NCI-H2081 (cell line): Measurements from ENCODE around the gene RB1.
"Not testable (repeated sequence)": the region's sequence is repeated elsewhere in the genome, so short reads cannot be mapped to it uniquely, and the experiment has no call there.

ENCODE experiments used
- DNase-seq, 2 experiments: peaks; one replicate each; lab custom pipeline; 2025; lab: John Stamatoyannopoulos, UW

Gene RB1

DNA sequence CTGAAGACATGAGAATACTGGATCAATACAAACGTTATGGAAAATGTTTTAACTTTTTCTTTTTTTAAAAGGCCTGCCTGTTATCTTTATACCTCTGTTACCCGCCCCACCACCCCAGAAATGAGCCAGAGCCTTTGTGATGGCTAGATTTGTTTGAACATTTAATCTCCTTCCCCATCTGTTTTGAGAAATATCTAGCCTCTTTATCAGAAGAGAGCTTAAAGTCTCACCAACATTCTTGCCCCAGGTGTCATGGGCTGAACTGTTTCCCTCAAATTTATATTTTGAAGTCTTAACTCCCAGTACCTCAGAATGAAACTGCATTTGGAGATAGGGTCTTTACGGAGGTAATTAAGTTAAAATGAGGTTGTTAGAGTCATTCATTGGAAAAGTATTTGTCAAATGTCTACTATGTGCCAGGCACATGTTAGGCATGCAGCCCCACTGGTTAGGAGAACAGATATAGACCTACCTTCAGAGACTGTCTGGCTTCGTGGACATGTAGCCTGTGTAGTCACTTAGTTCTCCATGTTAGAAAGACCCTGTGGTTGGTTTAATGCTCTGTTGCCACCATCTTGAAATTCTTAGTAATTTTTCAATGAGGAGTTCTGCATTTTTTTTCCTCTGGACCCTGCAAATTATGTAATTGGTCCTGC is 6.3 kb upstream of the RB1 start:
- DNase-seq, result no peak

DNA sequence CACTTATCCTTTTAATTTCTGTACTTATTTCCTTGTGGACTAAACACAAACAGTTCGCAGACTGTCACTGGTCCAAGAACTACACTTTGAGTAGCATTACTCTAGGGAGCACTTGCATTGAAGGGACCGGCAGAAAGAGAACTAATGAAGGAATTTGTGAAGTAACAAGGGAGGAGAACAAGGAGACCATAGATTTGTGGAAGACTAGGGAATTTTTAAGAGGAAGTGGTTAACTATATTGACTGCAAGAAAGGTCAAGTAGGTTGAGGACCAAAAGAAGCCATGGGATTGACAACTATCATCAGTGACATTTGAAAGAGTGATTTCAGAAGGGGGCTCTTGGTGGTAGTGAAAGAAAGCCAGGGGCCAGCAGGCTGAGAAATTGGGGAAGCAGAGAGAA is 4.0 kb upstream of the RB1 start:
- DNase-seq, result no peak

DNA sequence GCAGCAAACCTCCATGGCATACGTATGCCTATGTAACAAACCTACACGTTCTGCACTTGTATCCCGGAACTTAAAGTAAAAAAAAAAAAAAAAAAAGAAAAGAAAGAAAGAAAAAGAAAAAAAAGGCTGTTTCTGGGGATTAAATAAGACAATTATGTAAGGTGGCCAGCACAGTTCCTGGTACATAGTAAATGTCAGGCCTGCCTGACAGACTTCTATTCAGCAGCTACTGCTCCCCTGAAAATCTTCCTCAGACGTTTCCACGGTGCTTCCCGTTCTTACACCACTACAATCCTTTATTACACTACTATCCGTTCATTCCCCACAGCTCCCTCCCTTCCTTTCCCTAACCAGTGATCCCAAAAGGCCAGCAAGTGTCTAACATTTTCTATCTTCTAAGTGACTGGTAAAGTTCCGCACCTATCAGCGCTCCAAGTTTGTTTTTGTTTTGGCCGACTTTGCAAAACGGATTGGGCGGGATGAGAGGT is 636 bp upstream of the RB1 start:
- peak in 1 of 2 experiments; percentile 45 for DNase-seq

DNA sequence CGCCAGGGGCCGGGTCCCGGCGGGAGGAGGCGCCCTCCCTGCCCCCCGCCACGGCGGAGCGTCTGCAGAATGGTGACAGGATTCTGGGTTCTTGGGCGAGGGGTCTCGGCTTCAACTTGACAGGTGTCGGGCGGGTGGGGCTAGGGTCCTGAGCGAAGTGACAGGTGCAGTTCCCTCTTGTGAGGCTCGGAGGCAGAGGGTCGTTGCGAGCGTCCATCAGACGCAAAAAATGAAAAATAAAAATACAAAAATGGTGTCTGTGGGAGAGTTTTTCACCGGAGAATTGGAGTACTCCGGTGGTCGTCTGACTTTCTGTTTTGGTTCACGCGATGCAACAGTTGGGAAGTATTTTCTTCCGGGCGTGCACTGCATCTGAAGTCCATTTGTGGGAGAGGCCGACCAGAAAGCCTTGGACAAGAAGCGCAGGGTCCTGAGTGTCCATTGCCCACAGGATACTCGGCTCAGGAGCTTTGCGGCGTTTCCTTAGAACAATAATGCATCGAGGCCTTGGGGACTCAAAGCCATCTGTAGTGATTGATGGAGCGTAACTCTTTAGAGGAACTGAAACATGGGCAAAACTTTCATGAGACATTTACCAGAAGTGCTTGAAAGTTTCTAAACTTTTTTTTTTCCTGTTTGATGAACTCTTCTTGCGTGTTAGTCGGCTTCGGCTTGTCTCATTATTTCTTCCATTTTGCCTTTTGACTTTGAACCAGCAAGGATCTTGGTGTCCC is 759 bp downstream of the RB1 start:
- peak in 1 of 2 experiments; percentile 7 for DNase-seq

DNA sequence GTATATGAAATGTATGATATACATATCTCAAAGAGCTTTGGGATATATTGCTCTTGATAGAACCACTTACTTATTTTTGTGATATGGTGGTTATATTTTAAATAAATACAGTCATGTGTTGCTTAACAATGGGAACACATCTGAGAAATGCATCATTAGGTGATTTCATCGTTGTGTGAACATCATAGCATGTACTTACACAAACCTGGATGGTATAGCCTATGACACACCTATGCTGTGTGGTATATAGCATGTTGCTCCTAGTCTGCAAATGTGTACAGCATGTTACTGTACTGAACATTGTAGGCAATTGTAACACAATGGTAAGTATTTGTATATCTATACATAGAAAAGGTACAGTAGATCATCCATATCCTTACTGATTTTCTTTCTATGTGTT is 7.7 kb downstream of the RB1 start:
- DNase-seq, result no peak

DNA sequence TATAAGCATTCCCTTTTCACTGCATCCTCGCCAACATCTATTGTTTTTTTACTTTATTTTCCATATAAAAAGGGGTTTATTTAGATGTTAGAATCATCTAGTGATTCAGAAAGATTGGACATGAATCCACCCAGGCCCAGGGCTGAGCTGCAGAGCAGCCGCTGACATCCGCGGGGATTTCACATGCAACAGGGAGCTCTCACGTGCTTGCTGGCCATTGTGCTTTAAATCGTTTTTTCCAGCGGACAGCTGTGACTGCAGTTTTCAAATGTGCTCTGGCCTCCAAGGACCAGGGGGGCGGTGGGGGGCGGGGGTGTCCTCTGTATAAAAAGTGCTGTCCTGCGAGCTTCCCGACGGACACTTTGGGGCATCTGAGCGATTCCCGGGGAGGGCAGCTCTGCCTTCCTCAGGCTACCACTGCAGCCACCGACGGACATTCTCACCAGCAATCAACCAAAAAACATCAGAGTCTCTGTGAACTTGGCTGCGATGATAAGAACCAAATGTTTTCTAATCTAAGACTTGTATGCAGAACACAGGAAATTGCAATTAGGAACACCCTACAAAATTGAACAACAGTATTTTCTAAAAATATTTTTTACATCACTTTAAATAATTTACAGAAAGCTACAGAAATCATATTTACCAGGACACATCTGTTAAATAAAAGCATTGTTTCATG is 12.6 kb downstream of the RB1 start:
- no peak for DNase-seq

DNA sequence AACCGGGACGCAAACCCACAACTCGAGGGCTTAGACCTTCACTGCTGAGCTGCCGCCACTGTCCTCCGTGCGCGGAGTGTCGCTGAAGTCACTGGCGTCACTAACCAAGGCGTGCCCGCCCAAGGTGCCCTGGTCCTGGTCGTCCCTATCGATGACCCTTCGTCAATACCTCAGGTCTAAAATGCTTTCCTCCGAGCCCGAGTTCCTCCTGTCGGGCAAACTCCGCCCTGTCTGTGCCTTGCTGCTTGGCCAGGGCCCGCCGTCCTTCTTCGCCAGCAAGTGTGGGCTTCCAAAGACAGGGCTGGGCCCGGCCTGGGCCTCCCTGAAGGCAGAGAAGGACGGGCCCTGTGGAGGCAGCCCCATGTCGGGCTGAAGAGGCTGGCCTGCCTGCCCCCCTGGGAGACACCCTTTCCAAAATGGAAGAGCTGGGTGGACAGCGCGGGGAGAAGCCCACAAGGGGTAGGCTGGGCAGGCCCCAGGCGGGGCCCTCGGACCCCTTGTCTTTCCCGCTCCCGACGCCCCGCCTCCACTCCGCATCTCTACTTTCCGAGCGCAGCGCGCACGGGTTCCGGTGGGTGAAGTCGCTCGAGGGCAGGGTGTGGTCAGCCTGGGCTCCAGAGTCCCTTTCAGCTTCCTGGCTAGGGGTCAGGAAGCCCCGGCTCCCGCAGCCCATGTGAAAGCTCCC is 13.4 kb downstream of the RB1 start:
- no peak for DNase-seq

DNA sequence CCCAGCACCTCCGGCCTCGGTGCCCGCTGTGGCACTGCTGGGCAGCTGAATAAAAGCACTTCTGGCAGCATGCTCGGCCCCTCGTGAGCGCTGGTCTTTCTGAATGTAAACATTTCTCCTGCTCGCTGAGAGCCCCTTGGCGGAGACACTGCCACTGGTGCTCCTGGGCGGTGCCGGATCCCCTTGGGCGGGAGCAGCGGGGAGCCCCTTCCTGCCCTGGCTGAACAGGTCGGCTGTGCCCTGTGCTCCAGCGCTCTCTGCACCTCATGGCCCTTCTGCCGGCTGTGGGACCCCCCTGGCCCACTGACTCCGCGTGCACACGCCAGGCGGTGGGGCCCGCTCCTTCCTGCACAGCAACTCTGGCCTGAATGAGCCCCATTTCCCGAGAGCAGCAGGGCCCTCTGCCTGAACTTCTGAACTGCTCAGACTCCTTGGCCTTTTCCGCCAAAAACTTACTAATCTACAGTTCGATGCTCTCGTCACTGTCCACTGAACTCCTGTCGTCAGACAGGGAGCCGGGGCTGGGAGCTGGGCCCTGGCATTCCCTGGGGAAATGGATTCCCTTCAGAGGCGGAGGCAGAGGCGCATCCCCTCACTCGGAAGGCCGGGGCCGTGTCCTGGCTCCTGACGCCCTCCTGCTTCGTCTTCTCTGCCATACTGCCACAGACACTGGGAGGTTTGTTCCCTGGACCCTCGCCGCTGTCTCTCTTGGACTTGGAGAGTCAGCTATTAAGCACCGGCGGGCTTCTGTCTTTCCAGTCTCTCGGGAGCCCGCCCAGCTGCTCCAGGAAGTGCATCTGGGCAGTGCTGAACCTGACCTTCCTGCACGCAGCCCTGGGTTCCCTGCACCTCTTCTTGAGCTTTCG is 14.2 kb downstream of the RB1 start:
- no peak for DNase-seq

DNA sequence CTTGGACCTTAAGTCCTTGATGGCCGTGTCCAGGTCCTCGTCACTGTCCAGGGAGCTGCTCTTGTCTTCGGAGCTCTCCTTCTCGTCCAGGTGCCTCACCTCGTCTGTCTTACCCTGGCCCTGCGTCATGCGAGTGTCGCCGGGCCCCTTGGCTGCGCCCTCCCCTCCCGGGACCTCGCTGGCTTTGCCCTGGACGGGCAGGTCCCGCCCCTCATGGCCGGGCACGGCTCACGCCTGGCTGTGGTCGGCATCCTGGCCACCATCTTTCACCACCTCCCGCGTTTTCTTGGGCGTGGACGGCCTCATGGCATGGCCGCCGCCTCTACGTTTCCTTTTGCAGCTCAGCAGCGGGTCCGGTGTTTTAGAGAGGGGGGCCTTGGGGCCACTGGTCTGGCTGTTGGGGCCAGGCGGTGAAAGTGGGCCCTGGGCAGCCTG is 14.8 kb downstream of the RB1 start:
- DNase-seq, result no peak

DNA sequence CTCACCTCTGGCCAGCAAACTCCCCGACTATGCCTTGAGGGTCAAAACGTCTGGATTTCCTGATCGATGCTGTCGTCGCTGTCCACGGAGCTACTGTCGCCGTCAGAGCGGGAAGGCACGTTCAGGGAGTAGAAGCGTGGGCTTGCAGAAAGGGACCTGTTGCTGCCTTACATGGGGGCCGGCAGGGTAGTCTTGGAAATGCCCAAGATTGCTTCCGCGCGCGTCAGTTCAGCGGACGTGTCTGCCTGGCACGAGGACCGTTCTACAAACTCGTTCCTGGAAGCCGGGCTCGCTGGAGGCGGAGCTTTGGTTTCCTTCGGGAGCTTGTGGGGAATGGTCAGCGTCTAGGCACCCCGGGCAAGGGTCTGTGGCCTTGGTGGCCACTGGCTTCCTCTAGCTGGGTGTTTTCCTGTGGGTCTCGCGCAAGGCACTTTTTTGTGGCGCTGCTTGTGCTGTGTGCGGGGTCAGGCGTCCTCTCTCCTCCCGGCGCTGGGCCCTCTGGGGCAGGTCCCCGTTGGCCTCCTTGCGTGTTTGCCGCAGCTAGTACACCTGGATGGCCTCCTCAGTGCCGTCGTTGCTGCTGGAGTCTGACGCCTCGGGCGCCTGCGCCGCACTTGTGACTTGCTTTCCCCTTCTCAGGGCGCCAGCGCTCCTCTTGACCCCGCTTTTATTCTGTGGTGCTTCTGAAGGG is 15.4 kb downstream of the RB1 start:
- no peak for DNase-seq

DNA sequence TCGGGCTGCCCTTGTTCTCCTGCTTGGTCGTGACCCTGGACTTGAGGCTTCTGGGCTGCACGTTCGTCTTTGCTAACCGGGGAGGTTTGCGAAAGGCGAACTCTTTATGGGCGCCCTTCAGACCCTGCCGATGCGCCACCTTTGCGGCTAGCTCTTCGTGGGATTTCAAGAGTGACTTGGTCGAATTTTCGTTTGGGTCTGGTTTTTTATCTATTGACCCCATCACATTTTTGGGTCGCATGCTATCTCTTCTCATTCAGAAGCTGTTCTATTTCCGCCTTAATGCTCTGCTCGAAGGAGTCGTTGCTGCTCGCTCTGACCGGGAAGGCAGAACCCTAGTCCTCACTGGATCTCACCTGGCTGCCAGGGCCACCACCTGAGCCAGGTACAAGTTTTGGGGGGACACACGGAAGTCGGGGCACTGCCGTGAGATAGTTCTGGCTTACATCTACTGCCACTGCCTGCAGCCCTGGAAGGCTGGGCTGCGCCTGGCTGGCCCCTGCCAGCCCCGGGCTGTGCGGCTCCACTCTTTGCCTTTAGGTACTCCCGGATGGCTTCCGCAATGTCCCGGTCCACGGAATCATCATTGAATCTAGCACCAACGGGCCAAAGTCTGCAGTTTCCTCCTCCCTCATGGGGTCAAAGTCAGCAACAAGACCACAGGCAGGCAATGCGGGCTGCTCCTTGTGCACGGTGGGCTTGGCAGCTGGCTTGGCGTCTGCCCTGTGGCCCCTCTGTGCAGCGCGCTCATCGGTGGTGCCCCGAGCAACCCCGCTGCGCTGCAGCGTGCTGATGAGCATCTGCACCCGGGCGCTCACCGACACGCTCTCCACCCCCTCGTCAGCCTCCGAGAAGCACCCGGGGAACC is 16.2 kb downstream of the RB1 start:
- DNase-seq, result no peak

DNA sequence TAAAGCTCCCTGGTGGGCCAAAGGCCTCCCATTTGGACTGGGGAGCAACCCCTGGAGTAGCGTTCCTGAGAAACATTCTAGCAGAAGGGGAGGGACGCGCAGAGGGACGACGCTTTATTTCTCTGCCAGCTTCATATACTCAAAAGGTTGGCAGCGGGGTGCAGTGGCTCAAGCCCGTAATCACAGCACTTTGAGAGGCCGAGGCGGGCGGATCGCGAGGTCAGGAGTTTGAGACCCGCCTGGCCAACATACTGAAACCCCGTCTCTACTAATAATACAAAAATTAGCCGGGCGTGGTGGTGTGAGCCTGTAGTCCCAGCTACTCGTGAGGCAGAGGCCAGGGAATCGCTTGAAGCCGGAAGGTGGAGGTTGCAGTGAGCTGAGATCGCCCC is 16.8 kb downstream of the RB1 start:
- no peak for DNase-seq

DNA sequence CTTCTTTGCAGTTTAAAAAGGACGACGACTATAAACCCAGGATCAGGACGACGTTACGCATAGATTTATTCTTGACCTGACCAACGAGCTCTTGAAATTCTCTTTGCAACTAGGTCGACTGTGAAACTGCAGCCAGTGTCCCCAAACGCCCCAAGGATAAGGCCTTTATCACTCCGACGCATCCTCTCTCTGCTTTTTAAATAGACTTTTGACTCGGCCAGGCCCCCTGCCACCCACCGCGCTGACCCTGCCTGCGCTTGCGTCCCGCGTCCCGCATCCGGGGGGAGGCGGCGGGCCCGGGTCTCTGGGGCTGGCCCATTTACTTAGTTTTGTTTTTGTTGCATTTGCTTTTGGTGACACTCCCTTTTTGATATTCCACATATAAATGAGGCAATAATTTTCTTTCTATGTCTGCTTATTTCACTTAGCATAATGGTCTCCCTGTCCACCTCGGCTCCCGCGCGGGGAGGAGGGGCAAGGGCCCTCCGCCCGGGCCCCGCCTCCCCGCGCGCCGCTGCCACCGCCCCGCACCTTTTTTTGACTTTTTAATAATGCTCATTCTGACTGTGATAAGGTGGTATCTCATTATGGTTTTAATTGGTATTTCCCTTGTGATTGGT is 17.4 kb downstream of the RB1 start:
- no peak for DNase-seq

DNA sequence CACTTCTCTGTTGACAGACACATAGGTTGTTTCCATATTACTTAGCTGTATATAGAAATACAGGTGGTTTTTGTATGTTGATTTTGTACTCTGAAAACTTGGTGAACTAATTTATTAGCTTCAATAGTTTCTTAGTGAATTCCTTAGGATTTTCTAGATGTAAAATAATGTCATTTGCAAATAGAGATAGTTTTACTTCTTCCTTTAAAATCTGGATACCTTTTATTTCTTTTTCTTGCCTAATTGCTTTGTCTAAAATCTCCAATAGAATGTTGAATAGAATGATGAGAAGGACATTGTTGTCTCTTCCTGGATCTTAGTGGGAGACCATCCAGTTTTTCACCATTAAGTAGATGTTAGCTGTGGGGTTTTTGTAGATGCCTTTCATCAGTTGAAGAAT is 18.7 kb downstream of the RB1 start:
- DNase-seq, result no peak

DNA sequence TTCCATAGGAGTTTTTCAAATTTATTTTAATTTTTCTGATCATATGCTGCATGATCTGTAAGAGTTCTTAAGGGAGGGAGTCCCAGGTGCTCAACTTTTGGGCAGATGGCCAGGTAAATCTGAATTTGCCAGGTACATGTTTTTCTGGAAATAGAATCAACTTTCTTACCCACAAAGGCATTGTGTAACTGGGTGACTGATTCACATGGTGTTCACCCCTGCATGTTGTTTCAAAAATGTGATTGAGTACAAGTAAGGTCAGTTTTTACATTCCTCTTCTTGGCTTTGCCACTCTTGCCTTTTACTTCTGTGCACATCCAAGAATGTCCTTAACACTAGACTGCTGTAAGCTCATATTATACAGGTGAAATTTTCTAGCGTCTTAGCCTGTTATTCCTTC is 30.4 kb downstream of the RB1 start:
- no peak for DNase-seq

DNA sequence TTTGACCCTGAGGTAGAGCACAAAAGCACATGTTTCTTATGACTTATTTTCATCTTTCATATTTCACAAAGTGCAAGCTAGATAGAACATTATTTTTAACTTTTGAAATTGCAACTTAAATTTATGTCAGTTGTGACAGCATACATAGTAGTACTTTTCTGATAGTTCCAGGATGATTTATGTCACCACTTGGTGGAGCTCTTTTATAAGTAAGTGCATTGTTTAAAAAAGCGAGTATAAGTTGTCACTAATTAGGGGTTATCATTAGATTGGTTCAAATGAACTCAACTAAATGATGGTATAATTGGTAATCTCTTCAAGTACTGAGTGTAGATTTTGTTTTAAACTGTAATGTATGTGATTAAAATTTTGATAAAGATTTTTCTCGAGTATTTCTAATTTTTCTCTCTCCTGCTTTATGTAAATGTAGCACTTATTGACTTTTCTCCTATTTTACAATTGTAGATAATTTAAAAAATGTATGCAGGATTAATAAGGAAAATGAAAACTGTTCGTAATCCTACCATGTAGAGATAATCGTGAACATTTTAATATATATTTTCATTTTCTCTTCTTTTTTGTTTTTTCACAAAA is 31.1 kb downstream of the RB1 start:
- DNase-seq, result peak in 1 of 2 experiments; percentile 21

DNA sequence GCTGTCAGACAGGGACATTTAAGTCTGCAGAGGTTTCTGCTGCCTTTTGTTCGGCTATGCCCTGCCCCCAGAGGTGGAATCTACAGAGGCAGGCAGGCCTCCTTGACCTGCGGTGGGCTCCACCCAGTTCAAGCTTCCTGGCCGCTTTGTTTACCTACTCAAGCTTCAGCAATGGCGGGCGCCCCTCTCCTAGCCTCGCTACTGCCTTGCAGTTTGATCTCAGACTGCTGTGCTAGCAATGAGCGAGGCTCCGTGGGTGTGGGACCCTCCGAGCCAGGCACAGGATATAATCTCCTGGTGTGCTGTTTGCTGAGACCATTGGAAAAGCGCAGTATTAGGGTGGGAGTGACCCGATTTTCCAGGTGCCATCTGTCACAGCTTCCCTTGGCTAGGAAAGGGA is 35.6 kb downstream of the RB1 start:
- not testable (repeated sequence) for DNase-seq

DNA sequence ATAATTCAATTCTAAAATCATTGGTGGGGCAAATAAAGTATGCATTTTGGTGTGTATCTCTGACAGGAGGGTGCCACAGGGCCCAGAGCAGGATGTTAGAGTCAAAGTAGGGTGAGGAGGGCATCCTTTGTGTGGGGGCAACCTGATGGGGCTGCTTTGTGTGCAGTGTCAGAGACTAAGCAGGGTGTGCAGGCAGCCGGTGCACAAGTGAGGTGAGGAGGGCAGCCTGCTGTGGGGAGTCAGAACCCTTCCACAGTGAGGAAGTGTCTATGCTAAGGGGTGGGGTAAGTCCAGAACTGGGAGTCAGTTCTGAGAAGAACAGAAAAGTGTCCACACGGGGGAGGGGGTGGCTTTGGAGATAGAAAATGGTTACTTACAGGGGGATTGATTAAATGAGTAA is 40.7 kb downstream of the RB1 start:
- no peak for DNase-seq

DNA sequence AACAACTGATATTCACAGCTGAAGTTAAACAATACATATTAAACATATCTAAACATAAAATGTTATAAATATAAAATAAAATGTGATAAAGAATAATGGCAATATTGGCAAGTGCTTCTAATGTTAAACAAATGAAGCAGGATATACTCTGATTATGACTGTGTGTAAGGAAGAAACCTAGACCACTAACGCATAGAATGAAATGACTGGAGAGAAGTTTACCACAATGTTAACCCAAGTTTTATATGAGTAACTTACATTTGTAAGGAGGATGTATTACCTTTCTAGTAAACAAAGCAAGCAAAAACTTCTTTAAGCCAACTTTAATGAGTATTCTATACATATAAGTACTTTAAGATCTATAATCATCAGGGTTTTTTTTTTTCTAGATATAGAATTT is 43.0 kb downstream of the RB1 start:
- DNase-seq, result no peak
